K562 (cell line): ENCODE data around the gene ZNF473.

ENCODE experiments used
- CTCF ChIP-seq, 3 experiments: IDR thresholded peaks in 2 of 3; conservative IDR thresholded peaks in 1 of 3; 2 replicates each; pipeline ENCODE4 v1.5.1; 2011 to 2012; ENCODE audit warnings: low read length in 3 of 3, mild to moderate bottlenecking in 3 of 3, control low read depth in 2 of 3, improper control_type of control experiment in 1 of 3, inconsistent platforms in 1 of 3, low read depth in 1 of 3, mixed read lengths in 1 of 3, moderate library complexity in 1 of 3; ENCODE audit not compliant: insufficient read depth in 2 of 3
- ESRRA ChIP-seq: fragments of 450-650 bp; IDR thresholded peaks from 2 replicates; pipeline ENCODE4 v1.6.1; 2014; ENCODE audit warnings: low read depth, mild to moderate bottlenecking, moderate library complexity, borderline replicate concordance
- FOXK1 ChIP-seq: sonication (generic); formaldehyde crosslinking; IDR thresholded peaks from 2 replicates; pipeline ENCODE4 v1.8.0; 2022; ENCODE audit warnings: missing genetic modification reagents, mild to moderate bottlenecking, borderline replicate concordance
- MAX ChIP-seq: sonication (generic); formaldehyde crosslinking; IDR thresholded peaks from 2 replicates; pipeline ENCODE4 v1.9.0; 2022; ENCODE audit warnings: mild to moderate bottlenecking, missing genetic modification reagents
- MAZ ChIP-seq, 2 experiments: fragments of 450-650 bp in 1 of 2; sonication (generic) in 1 of 2; formaldehyde crosslinking; IDR thresholded peaks in 1 of 2; conservative IDR thresholded peaks in 1 of 2; 2 replicates each; pipeline versions ENCODE4 v1.4.0 to v1.5.0; 2020; ENCODE audit warnings: mild to moderate bottlenecking in 1 of 2, missing genetic modification reagents in 1 of 2
- MTA2 ChIP-seq: fragments of 450-650 bp; IDR thresholded peaks from 2 replicates; pipeline ENCODE4 v1.6.1; 2016; ENCODE audit warnings: low read depth
- NFE2 ChIP-seq: IDR thresholded peaks from 2 replicates; pipeline ENCODE4 v1.6.1; 2014; ENCODE audit warnings: antibody characterized with exemption, low read depth
- SMC3 ChIP-seq: conservative IDR thresholded peaks from 2 replicates; pipeline ENCODE4 v1.6.1; 2011; ENCODE audit warnings: low read depth, low read length, improper control_type of control experiment; ENCODE audit not compliant: insufficient read depth
- TSC22D4 ChIP-seq: fragments of 450-650 bp; IDR thresholded peaks from 2 replicates; pipeline ENCODE4 v1.6.1; 2016; ENCODE audit warnings: missing genetic modification characterization, missing biosample characterization, control low read depth
- ZNF124 ChIP-seq: sonication (generic); formaldehyde crosslinking; IDR thresholded peaks from 2 replicates; pipeline ENCODE4 v1.8.1; 2022; ENCODE audit warnings: missing genetic modification reagents

GRCh38 chr19:49988007-49988406 lies 37.8 kb upstream of the ZNF473 start:
- no peak for TF ChIP-seq MAZ (CRISPR knock-in tag; conservative IDR thresholded peaks at IDR 0.05 in 1 of 2, IDR thresholded peaks at IDR 0.05 in 1 of 2)
- no peak for TF ChIP-seq CTCF (IDR thresholded peaks at IDR 0.05 in 2 of 3, conservative IDR thresholded peaks at IDR 0.05 in 1 of 3; ENCODE audit: insufficient read depth in 2 of 3, low read depth in 1 of 3, low read length in 3 of 3)
- TF ChIP-seq MTA2, result no peak
- no peak for TF ChIP-seq NFE2
- TF ChIP-seq TSC22D4, result no peak
- no peak for TF ChIP-seq FOXK1 (CRISPR knock-in tag)
- TF ChIP-seq MAX (CRISPR knock-in tag), result no peak
- TF ChIP-seq SMC3, result no peak
- no peak for TF ChIP-seq ESRRA
- TF ChIP-seq ZNF124 (CRISPR knock-in tag), result no peak
